GM23338 (cell line): ENCODE results near the gene IGFBP5.

Experiments used
- CREB1 ChIP-seq: fragments of 250-450 bp; sonication (Bioruptor Pico); IDR thresholded peaks from 2 replicates; pipeline ENCODE4 v1.5.0; 2020; ENCODE audit warnings: low read depth, mild to moderate bottlenecking, moderate library complexity
- CTCF ChIP-seq, 2 experiments: fragments of 200-600 bp in 1 of 2; sonication (generic) in 1 of 2; conservative IDR thresholded peaks; 2 replicates each; pipeline versions ENCODE4 v1.5.1 to v1.6.1; 2016 to 2017; ENCODE audit warnings: antibody characterized with exemption in 2 of 2, low read depth in 2 of 2, mild to moderate bottlenecking in 2 of 2, moderate library complexity in 1 of 2
- EZH2 ChIP-seq: fragments of 200-600 bp; sonication (generic); IDR thresholded peaks from one replicate; pipeline ENCODE4 v1.8.0; 2017; ENCODE audit warnings: antibody characterized with exemption, mild to moderate bottlenecking, low read depth; ENCODE audit not compliant: unreplicated experiment
- EZH2phosphoT487 ChIP-seq: fragments of 200-600 bp; sonication (generic); IDR thresholded peaks from one replicate; pipeline ENCODE4 v1.8.1; 2018; ENCODE audit warnings: antibody characterized with exemption; ENCODE audit not compliant: unreplicated experiment
- JUNB ChIP-seq: IDR thresholded peaks from one replicate; pipeline ENCODE4 v1.6.1; 2016; ENCODE audit warnings: antibody characterized with exemption; ENCODE audit not compliant: unreplicated experiment
- POLR2AphosphoS5 ChIP-seq: IDR thresholded peaks from 2 replicates; pipeline ENCODE4 v1.6.1; 2016; ENCODE audit warnings: antibody characterized with exemption, low read depth
- STAT1 ChIP-seq: IDR thresholded peaks from one replicate; pipeline ENCODE4 v1.6.1; 2016; ENCODE audit warnings: antibody characterized with exemption; ENCODE audit not compliant: unreplicated experiment
- ZNF114 ChIP-seq: fragments of 250-450 bp; sonication (Bioruptor Pico); IDR thresholded peaks from 2 replicates; pipeline ENCODE4 v1.5.0; 2020; ENCODE audit warnings: mild to moderate bottlenecking, moderate library complexity
- ZNF331 ChIP-seq: fragments of 250-450 bp; sonication (Bioruptor Pico); IDR thresholded peaks from 2 replicates; pipeline ENCODE4 v1.5.0; 2020; ENCODE audit warnings: low read depth, mild to moderate bottlenecking, moderate library complexity
- TF ChIP-seq, protein P1 (sequence below): IDR thresholded peaks from one replicate; pipeline ENCODE4 v1.6.1; 2018; ENCODE audit warnings: antibody characterized with exemption; ENCODE audit not compliant: unreplicated experiment

DNA sequence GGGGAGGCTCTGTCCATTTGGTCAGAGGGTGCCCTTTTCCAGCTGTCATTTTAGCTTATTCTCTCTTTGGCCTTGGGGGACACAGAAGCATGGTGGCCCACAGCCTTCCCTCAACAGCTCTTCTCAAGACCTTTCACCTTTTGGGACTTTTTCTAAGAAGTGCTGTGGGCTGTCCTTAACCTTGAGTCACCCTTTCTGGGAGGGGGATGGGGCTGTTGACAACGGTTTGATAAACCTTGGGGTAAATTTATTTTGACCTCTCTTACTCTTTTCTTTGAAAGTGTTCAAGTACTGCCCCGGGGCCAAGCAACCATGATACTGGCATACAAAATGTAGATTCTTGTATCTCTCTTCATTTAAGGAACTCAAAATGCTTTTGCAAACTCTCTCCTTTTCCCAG is 13.7 kb downstream of the IGFBP5 start:
- TF ChIP-seq CTCF (conservative IDR thresholded peaks at IDR 0.05; ENCODE audit: low read depth in 2 of 2) (no peak), CREB1 (no peak), EZH2 (no peak), POLR2AphosphoS5 (no peak), JUNB (no peak), EZH2phosphoT487 (no peak), ZNF331 (no peak), ZNF114 (CRISPR knock-in tag) (no peak), STAT1 (no peak)
- TF ChIP-seq, protein P1, sequence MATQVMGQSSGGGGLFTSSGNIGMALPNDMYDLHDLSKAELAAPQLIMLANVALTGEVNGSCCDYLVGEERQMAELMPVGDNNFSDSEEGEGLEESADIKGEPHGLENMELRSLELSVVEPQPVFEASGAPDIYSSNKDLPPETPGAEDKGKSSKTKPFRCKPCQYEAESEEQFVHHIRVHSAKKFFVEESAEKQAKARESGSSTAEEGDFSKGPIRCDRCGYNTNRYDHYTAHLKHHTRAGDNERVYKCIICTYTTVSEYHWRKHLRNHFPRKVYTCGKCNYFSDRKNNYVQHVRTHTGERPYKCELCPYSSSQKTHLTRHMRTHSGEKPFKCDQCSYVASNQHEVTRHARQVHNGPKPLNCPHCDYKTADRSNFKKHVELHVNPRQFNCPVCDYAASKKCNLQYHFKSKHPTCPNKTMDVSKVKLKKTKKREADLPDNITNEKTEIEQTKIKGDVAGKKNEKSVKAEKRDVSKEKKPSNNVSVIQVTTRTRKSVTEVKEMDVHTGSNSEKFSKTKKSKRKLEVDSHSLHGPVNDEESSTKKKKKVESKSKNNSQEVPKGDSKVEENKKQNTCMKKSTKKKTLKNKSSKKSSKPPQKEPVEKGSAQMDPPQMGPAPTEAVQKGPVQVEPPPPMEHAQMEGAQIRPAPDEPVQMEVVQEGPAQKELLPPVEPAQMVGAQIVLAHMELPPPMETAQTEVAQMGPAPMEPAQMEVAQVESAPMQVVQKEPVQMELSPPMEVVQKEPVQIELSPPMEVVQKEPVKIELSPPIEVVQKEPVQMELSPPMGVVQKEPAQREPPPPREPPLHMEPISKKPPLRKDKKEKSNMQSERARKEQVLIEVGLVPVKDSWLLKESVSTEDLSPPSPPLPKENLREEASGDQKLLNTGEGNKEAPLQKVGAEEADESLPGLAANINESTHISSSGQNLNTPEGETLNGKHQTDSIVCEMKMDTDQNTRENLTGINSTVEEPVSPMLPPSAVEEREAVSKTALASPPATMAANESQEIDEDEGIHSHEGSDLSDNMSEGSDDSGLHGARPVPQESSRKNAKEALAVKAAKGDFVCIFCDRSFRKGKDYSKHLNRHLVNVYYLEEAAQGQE = no peak
